Endothelial cell of umbilical vein (primary cell): ENCODE data around the gene DPP10. TPM values are rescaled to one million over a fixed set of nuclear protein-coding genes. Genes with fewer than 3 reads are reported as not detected.

Experiments used
- BruUV-seq: library from RNA; stranded (reverse); fragments of 400-500 nt; replicated peaks from 2 replicates; lab custom pipeline; 2021; lab: Mats Ljungman, UMichigan
- CTCF ChIA-PET: fragments of 300-600, 350-600 bp; sonication (Branson Sonifier 250); formaldehyde crosslinking; loops from one replicate; lab custom pipeline; 2021; ENCODE audit warnings: antibody characterized with exemption, inconsistent platforms; lab: Charles Lee
- POLR2A ChIA-PET: fragments of 300-600, 350-600 bp; sonication (Branson Sonifier 250); formaldehyde crosslinking; loops from one replicate; lab custom pipeline; 2021; ENCODE audit warnings: antibody characterized with exemption, inconsistent platforms; lab: Charles Lee
- DNase-seq: peaks from one replicate; pipeline ENCODE4 v3.0.0-alpha.2; 2011; ENCODE audit warnings: low read depth, low spot score
- FAIRE-seq: peaks from 2 replicates; lab custom pipeline; 2011; peaks lifted over from hg19 to GRCh38; lab: Jason Lieb, UNC
- H2AFZ ChIP-seq: 2 replicates; pipeline ENCODE4 v1.6.0; 2012; ENCODE audit warnings: low read depth, low read length, control low read depth, inconsistent platforms
- H3K27ac ChIP-seq: 2 replicates; pipeline ENCODE4 v1.5.1; 2011; ENCODE audit warnings: low read depth, mild to moderate bottlenecking, control low read depth, low read length, moderate library complexity; ENCODE audit not compliant: insufficient read depth
- H3K27me3 ChIP-seq, 2 experiments: 2 replicates each; pipeline versions ENCODE4 v1.6.0 to v1.6.1; 2011; ENCODE audit warnings: low read length in 2 of 2, mixed read lengths in 1 of 2; ENCODE audit not compliant: control insufficient read depth in 2 of 2, insufficient read depth in 2 of 2
- H3K36me3 ChIP-seq, 2 experiments: 2 replicates in 1 of 2; 3 replicates in 1 of 2; pipeline ENCODE4 v1.5.1; 2011; ENCODE audit warnings: low read length in 2 of 2, mild to moderate bottlenecking in 1 of 2, moderate library complexity in 1 of 2; ENCODE audit not compliant: control insufficient read depth in 2 of 2, insufficient read depth in 2 of 2; ENCODE audit errors: extremely low read depth in 1 of 2
- H3K4me1 ChIP-seq: 3 replicates; pipeline ENCODE4 v1.5.1; 2011; ENCODE audit warnings: mild to moderate bottlenecking, low read length; ENCODE audit not compliant: control insufficient read depth, insufficient read depth; ENCODE audit errors: extremely low read depth
- H3K4me2 ChIP-seq: 2 replicates; pipeline ENCODE4 v1.6.1; 2011; ENCODE audit warnings: low read length, control low read depth, mixed read lengths; ENCODE audit not compliant: insufficient read depth
- H3K4me3 ChIP-seq, 3 experiments: fragments of 200-600 bp in 1 of 3; sonication (generic), shearing (Covaris generic) in 1 of 3; replicated peaks in 1 of 3; 2 replicates each; pipeline ENCODE4 v1.5.1; 2011 to 2016; ENCODE audit warnings: control low read depth in 3 of 3, low read length in 3 of 3, mild to moderate bottlenecking in 2 of 3, inconsistent platforms in 1 of 3, low read depth in 1 of 3, moderate library complexity in 1 of 3; ENCODE audit not compliant: insufficient read depth in 1 of 3
- H3K79me2 ChIP-seq: 2 replicates; pipeline ENCODE4 v1.6.0; 2012; ENCODE audit warnings: low read length, inconsistent platforms; ENCODE audit not compliant: control insufficient read depth, insufficient read depth
- H3K9ac ChIP-seq: replicated peaks from 2 replicates; pipeline ENCODE3; 2011; ENCODE audit warnings: low read length, control low read depth; ENCODE audit not compliant: insufficient read depth; ENCODE audit errors: extremely low read depth
- H3K9me1 ChIP-seq: replicated peaks from 3 replicates; pipeline ENCODE4 v1.6.0; 2011; ENCODE audit warnings: mild to moderate bottlenecking, low read length; ENCODE audit not compliant: control insufficient read depth, insufficient read depth; ENCODE audit errors: extremely low read depth
- H3K9me3 ChIP-seq: replicated peaks from 2 replicates; pipeline ENCODE4 v1.5.1; 2012; ENCODE audit warnings: low read length, inconsistent platforms; ENCODE audit not compliant: control insufficient read depth, insufficient read depth
- H4K20me1 ChIP-seq: replicated peaks from 2 replicates; pipeline ENCODE3; 2011; ENCODE audit warnings: mild to moderate bottlenecking, low read length; ENCODE audit not compliant: control insufficient read depth, insufficient read depth; ENCODE audit errors: extremely low read depth
- EZH2 ChIP-seq: IDR thresholded peaks from 2 replicates; pipeline ENCODE4 v1.6.1; 2012; ENCODE audit warnings: borderline replicate concordance, low read depth, mild to moderate bottlenecking, moderate library complexity, low read length, inconsistent platforms; ENCODE audit not compliant: severe bottlenecking
- FOS ChIP-seq: IDR thresholded peaks from 2 replicates; pipeline ENCODE4 v1.6.1; 2011; ENCODE audit warnings: mild to moderate bottlenecking, low read length, moderate library complexity, borderline replicate concordance; ENCODE audit not compliant: insufficient read depth
- GATA2 ChIP-seq: IDR thresholded peaks from 2 replicates; pipeline ENCODE4 v1.7.0; 2011; ENCODE audit warnings: low read depth, mild to moderate bottlenecking, moderate library complexity, mixed read lengths, low read length; ENCODE audit not compliant: insufficient read length, insufficient read depth
- JUN ChIP-seq: IDR thresholded peaks from 2 replicates; pipeline ENCODE4 v1.6.1; 2011; ENCODE audit warnings: borderline replicate concordance, low read depth; ENCODE audit not compliant: insufficient read length, insufficient read depth
- MYC ChIP-seq: IDR thresholded peaks from one replicate; pipeline ENCODE4 v1.6.1; 2011; ENCODE audit warnings: mild to moderate bottlenecking, low read depth, low read length
- POLR2A ChIP-seq: IDR thresholded peaks from 2 replicates; pipeline ENCODE4 v1.6.1; 2012; ENCODE audit warnings: low read depth, mild to moderate bottlenecking, control low read depth, low read length
- POLR2AphosphoS5 ChIP-seq: IDR thresholded peaks from 2 replicates; pipeline ENCODE4 v1.6.1; 2012; ENCODE audit warnings: low read depth, mild to moderate bottlenecking, control low read depth, low read length, moderate library complexity; ENCODE audit not compliant: insufficient read depth
- dilution Hi-C: fragments of 300-500 bp; cut with MboI; formaldehyde crosslinking; loops from one replicate; pipeline ENCODE4 v1.15.0; 2019; ENCODE audit warnings: low sequenced_read_pairs; ENCODE audit not compliant: extremely low pct_ligation_motif_present
- intact Hi-C: fragments of 100-400 bp; cut with micrococcal nuclease; formaldehyde crosslinking; loops from one replicate; pipeline ENCODE4 v1.10.0; 2022
- polyA plus RNA-seq, 4 experiments: library from polyadenylated mRNA; depleted of rRNA in 3 of 4; stranded (reverse) in 3 of 4; unstranded in 1 of 4; fragments of >200 nt; gene quantifications; 2 replicates each; pipeline versions ENCODE4 v1.2.1 to v1.2.3, GENCODE V29; 2011 to 2012; ENCODE audit warnings: missing spikeins in 1 of 4
- total RNA-seq: library from RNA; stranded (reverse); gene quantifications from 2 replicates; pipeline ENCODE4 v1.2.3, GENCODE V29; 2021
- TF ChIP-seq, protein P1 (sequence below), 2 donors: IDR thresholded peaks; 1 replicate in 1 of 2; 2 replicates in 1 of 2; pipeline ENCODE4 v1.5.1; 2011; ENCODE audit warnings: low read length in 2 of 2, mild to moderate bottlenecking in 2 of 2, moderate library complexity in 2 of 2, control low read depth in 1 of 2, inconsistent platforms in 1 of 2, low read depth in 1 of 2; ENCODE audit not compliant: insufficient read depth in 1 of 2; ENCODE audit errors: extremely low read depth in 1 of 2

The DPP10 gene
- total and polyA plus RNA-seq, 2 donors (not counting 3 experiments of a cell fraction or from before 2014, with no cell fraction given): not detected

DNA sequence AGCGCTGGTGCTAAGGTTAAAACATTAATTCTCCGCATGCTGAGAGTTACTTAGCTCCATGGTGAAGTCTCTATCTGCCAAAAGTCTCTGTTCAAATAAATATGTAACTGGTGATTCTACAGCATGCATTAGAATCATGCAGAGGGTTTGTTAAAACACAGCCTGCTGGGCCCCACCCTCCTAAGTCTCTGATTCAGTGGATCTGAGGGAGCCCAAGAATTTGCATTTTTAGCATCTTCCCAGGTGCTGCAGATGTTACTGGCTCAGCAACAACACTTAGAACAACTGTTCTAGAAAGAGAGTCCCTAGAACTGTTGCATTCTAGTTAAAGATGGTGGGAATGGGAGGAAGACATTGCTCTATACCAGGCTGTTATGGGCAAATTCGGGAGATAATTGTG lies 73.4 kb downstream of the DPP10 start:
- no peak for DNase-seq
- Histone ChIP-seq H3K4me1 (no peaks in the 10 kb centered on the region), H3K27me3 (no peaks in the 10 kb centered on the region), H3K79me2 (no peaks in the 10 kb centered on the region), H2AFZ (no peak overlapping the region), H3K4me3 (no peak overlapping the region), H3K4me2 (no peak overlapping the region), H3K9ac (no peak overlapping the region), H3K36me3 (no peaks in the 10 kb centered on the region), H3K9me1 (no peaks in the 10 kb centered on the region), H3K9me3 (no peaks in the 10 kb centered on the region), H3K27ac (no peak overlapping the region), H4K20me1 (no peaks in the 10 kb centered on the region)
- FAIRE-seq: no peak
- dilution Hi-C loops (no loop called here), intact Hi-C loops (no loop called here)
- CTCF ChIA-PET: no interaction called here
- POLR2A ChIA-PET: no interaction called here
- no TSS peak for BruUV-seq
- no peak for TF ChIP-seq POLR2A
- TF ChIP-seq FOS: no peak
- TF ChIP-seq JUN: no peak
- no peak for TF ChIP-seq POLR2AphosphoS5
- TF ChIP-seq, protein P1, sequence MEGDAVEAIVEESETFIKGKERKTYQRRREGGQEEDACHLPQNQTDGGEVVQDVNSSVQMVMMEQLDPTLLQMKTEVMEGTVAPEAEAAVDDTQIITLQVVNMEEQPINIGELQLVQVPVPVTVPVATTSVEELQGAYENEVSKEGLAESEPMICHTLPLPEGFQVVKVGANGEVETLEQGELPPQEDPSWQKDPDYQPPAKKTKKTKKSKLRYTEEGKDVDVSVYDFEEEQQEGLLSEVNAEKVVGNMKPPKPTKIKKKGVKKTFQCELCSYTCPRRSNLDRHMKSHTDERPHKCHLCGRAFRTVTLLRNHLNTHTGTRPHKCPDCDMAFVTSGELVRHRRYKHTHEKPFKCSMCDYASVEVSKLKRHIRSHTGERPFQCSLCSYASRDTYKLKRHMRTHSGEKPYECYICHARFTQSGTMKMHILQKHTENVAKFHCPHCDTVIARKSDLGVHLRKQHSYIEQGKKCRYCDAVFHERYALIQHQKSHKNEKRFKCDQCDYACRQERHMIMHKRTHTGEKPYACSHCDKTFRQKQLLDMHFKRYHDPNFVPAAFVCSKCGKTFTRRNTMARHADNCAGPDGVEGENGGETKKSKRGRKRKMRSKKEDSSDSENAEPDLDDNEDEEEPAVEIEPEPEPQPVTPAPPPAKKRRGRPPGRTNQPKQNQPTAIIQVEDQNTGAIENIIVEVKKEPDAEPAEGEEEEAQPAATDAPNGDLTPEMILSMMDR (IDR thresholded peaks at IDR 0.05; ENCODE audit: extremely low read depth in 1 of 2, insufficient read depth in 1 of 2, low read depth in 1 of 2, low read length in 2 of 2): no peak

DNA sequence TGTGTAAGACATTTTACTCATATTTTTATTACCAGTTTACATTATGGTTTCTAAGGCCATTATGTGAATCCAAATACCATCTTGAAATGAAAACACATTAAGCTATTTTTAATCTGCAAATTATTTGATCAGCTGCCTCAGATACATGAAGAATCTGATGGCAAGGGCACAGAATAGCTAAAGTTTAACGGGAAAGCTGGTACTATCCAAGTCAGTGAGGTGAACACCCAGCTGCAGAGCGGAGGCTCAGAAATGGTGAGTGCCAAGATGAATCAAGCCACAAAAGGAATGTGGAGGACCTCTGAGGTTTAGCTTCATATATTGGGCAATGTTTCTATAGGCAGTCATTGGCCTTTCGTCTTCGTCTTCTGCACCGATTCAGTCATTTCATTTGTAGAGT lies 75.1 kb downstream of the DPP10 start:
- Histone ChIP-seq H3K9me3 (no peaks in the 10 kb centered on the region), H3K9me1 (no peaks in the 10 kb centered on the region), H3K27ac (no peak overlapping the region), H4K20me1 (no peaks in the 10 kb centered on the region), H3K36me3 (no peaks in the 10 kb centered on the region), H3K27me3 (no peaks in the 10 kb centered on the region), H3K4me2 (no peak overlapping the region), H3K4me1 (no peaks in the 10 kb centered on the region), H3K4me3 (no peak overlapping the region), H3K9ac (no peak overlapping the region), H3K79me2 (no peaks in the 10 kb centered on the region), H2AFZ (no peak overlapping the region)
- TF ChIP-seq FOS: no peak
- TF ChIP-seq GATA2: no peak
- TF ChIP-seq EZH2: no peak
- TF ChIP-seq JUN: no peak
- no peak for TF ChIP-seq MYC
- no peak for TF ChIP-seq POLR2AphosphoS5
- TF ChIP-seq, protein P1 (IDR thresholded peaks at IDR 0.05; ENCODE audit: extremely low read depth in 1 of 2, insufficient read depth in 1 of 2, low read depth in 1 of 2, low read length in 2 of 2): no peak
- CTCF ChIA-PET: no interaction called here
- intact Hi-C loops (no loop called here), dilution Hi-C loops (no loop called here)
- BruUV-seq: no TSS peak
- FAIRE-seq: no peak
- no peak for DNase-seq
- POLR2A ChIA-PET: no interaction called here
